GM19438 (cell line): ENCODE results near the gene PPP1R15B.

ENCODE experiments used
- ATAC-seq: cut with Tn5 transposase; IDR thresholded peaks from one replicate; pipeline ENCODE4 v1.9.1; 2021; ENCODE audit warnings: low read depth; ENCODE audit not compliant: unreplicated experiment

PPP1R15B gene

GRCh38 chr1:204404629-204405028 lies 7.0 kb downstream of the PPP1R15B start:
- ATAC-seq, result no peak

GRCh38 chr1:204402391-204402790 lies 9.2 kb downstream of the PPP1R15B start:
- ATAC-seq, result no peak

DNA sequence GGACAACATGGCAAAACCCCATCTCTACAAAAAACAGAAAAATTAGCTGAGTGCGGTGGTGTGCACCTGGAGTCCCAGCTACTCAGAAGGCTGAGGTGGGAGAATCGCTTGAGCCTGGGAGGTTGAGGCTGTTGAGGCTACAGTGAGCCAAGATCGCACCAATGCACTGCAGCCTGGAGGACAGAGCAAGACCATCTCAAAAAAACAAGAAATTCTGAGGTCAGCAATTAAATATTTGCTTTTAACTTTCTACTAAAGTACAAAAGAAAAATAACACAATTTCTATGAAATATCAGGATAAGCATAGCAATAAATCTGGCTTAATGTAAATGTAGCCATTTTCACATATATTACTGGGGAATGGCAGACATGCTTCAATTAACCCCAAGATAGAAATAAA lies 9.9 kb downstream of the PPP1R15B start:
- ATAC-seq, result no peak

GRCh38 chr1:204400882-204401510 lies 10.6 kb downstream of the PPP1R15B start:
- no peak for ATAC-seq

GRCh38 chr1:204398197-204399125 lies 13.2 kb downstream of the PPP1R15B start:
- ATAC-seq, result no peak

- no peak for ATAC-seq
Observed at GRCh38 chr1:204396015-204396583, 15.5 kb downstream of the PPP1R15B start.

DNA sequence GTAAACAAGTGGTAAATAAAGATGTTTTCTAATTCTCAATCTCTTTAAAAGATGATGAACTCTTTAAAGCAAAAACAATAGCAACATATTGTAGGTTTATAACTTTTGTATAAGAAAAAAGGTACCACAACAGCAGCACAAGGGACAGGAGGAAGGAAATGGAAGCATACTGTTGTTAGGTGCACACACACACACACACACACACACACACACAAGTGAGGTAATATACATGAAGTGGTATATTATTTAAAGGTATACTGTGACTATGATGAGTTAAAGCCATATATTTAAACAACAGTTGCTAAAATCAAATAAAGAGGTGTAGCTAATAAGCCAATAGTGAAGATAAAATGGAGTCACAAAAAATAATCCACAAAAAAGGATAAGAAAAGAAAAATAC lies 20.0 kb downstream of the PPP1R15B start:
- ATAC-seq, result no peak

GRCh38 chr1:204390751-204391466 lies 20.7 kb downstream of the PPP1R15B start:
- ATAC-seq, result no peak

DNA sequence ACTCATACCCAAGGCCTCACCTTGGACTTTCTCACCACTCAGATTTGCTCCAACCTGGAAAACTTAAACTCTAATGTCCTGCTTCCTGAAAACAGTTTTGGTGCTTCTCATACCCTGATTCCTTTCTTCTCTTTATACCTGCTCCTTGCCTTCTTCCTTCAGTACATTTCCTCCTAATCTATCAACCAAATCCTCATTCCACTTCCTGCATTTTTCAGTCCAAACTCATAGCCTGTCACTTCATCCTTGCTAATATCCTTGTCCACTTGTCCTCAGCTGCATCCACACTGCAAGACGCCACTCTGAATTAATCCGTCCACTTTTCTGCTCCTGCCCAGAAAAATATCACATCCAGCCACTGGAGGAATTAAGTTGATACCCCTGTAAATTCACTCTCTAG lies 25.9 kb downstream of the PPP1R15B start:
- no peak for ATAC-seq

DNA sequence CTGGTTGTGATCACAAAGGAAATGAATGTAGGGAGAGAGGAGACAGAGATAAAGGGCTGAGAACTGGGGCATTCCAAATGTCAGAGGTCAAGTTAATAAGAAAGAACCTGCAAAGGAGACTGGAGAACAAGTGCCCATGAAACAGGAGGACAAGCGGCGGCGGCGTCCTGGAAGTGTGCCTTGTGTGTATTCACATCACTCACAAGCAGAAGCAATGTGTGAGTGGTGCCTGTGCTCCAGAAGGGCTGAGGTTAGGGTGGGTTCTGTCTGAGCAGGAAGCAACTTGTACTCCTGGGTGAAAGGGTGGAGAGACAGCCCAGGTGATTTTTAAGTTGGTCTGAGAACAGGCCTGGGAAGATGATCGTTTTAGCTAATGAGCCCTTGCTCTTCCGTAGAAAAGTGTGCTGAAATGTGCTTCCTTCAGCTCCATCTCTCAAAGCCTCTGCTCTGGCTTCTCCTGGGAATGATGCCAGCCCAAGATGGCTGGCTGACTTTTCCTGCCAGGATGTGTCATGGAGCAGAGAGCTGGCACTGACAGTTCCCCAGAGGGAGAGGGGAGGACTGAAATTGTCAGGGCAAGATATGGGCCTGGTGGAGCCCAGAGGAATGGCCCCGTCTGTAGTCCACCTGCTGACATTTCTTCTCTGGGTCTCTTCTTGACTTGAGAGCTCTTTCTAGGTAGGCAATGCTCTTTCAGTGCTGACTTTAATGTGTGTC lies 26.8 kb downstream of the PPP1R15B start:
- ATAC-seq, result no peak

DNA sequence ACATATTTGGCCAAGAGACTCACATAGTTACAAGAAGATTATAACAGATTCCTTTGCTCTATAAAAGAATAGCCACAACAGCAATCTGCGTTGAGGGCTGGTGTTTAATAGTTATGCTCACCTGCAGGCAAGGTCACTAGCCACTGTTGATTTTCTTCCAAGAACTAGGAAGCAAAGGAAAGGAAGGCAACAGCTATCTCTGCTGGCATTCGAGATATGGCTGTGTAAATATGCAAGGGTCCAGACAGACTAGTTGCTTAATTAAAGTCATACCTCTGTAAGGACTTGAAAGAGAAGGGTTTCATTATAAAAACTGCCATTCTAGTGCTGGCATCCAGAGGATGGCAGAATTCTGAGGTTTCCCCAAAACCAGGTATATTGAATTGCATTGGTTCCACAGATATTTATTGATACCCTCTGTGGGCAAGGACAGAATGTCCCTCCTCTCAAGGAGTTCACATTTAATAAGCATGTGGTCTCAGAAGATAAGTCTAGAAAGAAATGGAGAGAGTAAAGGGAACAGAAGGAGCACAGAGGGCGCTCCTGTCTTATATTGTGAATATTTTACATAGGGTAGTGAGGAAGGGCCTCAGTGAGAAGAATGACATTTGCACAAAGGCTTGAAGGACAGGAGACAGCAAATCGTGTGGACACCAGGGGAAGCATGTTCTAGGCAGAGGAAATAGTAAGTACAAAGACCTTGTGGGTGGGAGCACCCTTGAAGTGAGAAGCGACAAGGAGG lies 28.3 kb downstream of the PPP1R15B start:
- no peak for ATAC-seq

- no peak for ATAC-seq
Observed at GRCh38 chr1:204382714-204383083, 28.9 kb downstream of the PPP1R15B start.

DNA sequence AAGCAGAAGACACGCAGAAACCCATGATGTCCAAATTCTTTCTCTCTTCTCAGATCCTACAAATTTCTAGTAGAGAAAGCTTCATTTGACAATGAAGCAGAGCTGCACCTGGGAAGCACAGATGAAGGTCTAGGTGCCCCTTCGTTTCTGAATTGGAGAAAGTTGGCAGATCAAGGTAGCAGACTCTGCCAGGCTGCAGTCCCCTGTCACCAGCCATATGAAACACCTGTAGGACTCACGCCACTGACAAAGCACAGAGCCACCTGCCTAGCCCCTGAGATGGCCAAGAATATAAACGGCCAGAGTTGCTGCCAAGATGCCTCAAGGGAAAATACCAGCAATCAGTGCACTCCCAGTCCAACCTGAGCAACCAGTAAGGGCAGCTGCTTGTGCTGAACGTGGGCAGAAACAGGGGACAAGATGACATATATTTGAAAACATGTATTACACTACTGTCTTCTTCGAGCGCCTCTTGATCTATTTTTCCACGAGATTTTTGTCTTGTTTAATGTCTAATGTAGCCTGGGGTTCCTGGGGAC lies 31.3 kb downstream of the PPP1R15B start:
- no peak for ATAC-seq

DNA sequence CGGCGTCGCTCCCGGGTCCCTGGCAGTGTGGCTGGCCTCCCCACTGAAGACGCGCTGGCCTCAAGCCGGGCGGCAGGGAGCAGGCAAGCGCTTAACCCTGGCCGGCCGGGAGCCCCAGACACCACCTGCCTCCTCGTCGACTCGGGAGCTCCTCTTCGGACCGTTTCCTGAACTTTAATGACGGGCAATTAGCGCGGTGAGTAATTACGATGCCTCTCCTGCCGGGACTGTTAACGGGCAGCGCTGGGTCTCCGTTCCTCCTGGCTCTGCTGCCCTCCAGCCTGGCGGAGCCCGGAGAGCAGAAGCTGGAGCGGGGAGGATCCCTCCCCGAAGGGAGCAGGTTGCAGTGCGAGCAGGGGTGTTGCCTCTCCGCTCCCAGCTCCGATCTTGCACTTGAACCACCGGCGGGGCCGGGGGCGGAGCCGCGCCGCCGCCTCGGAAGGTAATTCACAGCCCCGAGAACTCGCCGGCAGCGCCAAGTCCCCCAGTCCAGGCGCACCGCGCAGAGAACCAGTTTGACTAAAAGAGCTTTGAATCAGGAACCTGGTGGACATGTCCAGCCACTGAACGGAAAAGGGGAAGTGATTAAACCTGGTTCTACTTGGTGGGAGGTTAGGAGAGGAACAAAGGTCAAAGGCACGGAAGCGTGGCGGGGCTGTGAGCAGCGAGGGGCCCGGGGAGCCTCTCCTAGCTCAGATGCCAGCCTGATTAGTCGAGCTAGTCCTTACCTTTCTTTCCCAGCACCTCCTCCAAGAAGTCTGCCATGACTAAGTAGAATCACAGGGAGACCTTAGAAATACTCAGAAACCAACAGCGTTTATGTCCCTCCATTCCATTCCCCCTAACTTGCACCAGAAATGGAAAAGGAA lies 33.6 kb downstream of the PPP1R15B start:
- no peak for ATAC-seq

- ATAC-seq, result no peak
Observed at GRCh38 chr1:204376919-204377799, 34.5 kb downstream of the PPP1R15B start.

GRCh38 chr1:204376465-204376864 lies 35.2 kb downstream of the PPP1R15B start:
- no peak for ATAC-seq

DNA sequence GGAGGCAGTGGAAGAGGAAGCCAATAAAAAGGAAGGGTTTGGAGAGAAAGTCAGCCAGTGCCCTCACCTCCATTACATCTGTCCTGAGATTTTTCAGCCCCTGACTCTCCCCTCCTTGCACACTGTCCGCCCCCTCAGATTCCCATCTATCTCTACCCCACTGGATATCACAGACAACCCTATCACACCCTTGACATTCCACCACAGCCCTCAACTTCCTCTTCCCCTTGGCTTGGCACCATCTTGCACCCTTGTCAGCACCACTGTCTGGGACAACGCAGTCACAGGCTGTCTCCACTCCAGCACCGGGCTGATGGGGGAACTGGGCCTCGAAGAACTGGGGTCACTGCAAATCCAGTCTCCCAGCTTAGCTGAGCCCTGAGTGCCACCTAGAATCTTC lies 37.7 kb downstream of the PPP1R15B start:
- ATAC-seq, result no peak

DNA sequence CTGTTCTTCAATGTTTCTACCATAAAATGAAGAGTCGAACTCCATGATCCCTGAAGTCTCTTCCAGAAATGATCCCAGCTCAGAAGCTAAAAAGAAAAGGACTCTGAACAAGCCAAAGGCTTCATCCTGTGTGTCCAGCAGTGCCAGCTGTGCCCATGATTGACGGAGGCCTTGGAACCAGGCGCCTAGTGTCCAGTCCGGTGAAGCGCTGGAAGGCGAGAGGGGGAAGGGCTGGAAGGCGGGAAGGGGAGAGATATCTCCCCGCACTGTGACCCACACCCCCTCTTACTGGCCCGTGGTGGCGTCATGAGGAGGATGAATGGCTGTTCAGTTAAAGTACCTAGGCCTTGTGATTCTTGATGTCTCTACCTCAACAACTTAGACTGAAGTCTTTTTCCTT lies 41.4 kb downstream of the PPP1R15B start:
- no peak for ATAC-seq
